Measurements from ENCODE around the gene KRCC1. TPM values are rescaled to one million over a fixed set of nuclear protein-coding genes. Genes with fewer than 3 reads are reported as not detected.
A peak's percentile ranks its signal among the peaks of the same experiment; 100 is the strongest.

The KRCC1 gene
- total RNA-seq, 2 donors from 2014 or later, result 11.7 to 20.3 TPM

- Histone ChIP-seq H3K9me3 (ENCODE audit: control insufficient read depth, low read length) (no peaks in the 10 kb centered on the region), H3K4me1 (ENCODE audit: control insufficient read depth, insufficient read depth, low read length) (no peaks in the 10 kb centered on the region), H3K27me3 (ENCODE audit: control insufficient read depth, insufficient read depth, low read length, poor library complexity, severe bottlenecking) (no peaks in the 10 kb centered on the region), H3K4me3 (ENCODE audit: low read length) (no peak overlapping the region), H3K27ac (ENCODE audit: low read depth, low read length) (no peak overlapping the region), H3K9ac (ENCODE audit: extremely low read depth, low read length, poor library complexity, severe bottlenecking) (no peak overlapping the region), H3K36me3 (ENCODE audit: control insufficient read depth, insufficient read depth, low read length) (no peaks in the 10 kb centered on the region)
- Mint-ChIP-seq H3K27me3 (ENCODE audit: insufficient read depth) (peaks cover 10% of the 10 kb centered on the region), H3K36me3 (ENCODE audit: low read depth) (no peaks in the 10 kb centered on the region), H3K4me1 (peaks cover 10% of the 10 kb centered on the region), H3K27ac (no peak overlapping the region), H3K4me3 (no peak overlapping the region), H3K9me3 (no peaks in the 10 kb centered on the region)
- DNase-seq, result no peak
- TF ChIP-seq, protein P1, sequence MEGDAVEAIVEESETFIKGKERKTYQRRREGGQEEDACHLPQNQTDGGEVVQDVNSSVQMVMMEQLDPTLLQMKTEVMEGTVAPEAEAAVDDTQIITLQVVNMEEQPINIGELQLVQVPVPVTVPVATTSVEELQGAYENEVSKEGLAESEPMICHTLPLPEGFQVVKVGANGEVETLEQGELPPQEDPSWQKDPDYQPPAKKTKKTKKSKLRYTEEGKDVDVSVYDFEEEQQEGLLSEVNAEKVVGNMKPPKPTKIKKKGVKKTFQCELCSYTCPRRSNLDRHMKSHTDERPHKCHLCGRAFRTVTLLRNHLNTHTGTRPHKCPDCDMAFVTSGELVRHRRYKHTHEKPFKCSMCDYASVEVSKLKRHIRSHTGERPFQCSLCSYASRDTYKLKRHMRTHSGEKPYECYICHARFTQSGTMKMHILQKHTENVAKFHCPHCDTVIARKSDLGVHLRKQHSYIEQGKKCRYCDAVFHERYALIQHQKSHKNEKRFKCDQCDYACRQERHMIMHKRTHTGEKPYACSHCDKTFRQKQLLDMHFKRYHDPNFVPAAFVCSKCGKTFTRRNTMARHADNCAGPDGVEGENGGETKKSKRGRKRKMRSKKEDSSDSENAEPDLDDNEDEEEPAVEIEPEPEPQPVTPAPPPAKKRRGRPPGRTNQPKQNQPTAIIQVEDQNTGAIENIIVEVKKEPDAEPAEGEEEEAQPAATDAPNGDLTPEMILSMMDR (conservative IDR thresholded peaks at IDR 0.05), result no peak
Observed at GRCh38 chr2:88098558-88098900, 42.9 kb upstream of the KRCC1 start.

GRCh38 chr2:88097891-88098557, 42.4 kb upstream of the KRCC1 start:
- Histone ChIP-seq H3K9me3 (ENCODE audit: control insufficient read depth, low read length) (no peaks in the 10 kb centered on the region), H3K4me3 (ENCODE audit: low read length) (no peak overlapping the region), H3K27ac (ENCODE audit: low read depth, low read length) (no peak overlapping the region), H3K36me3 (ENCODE audit: control insufficient read depth, insufficient read depth, low read length) (no peaks in the 10 kb centered on the region), H3K27me3 (ENCODE audit: control insufficient read depth, insufficient read depth, low read length, poor library complexity, severe bottlenecking) (peaks cover 4% of the 10 kb centered on the region), H3K9ac (ENCODE audit: extremely low read depth, low read length, poor library complexity, severe bottlenecking) (no peak overlapping the region), H3K4me1 (ENCODE audit: control insufficient read depth, insufficient read depth, low read length) (no peaks in the 10 kb centered on the region)
- H3K36me3 Mint-ChIP-seq (ENCODE audit: low read depth), result no peaks in the 10 kb centered on the region
- no peaks in the 10 kb centered on the region for H3K9me3 Mint-ChIP-seq
- peaks cover 7% of the 10 kb centered on the region for H3K27me3 Mint-ChIP-seq (ENCODE audit: insufficient read depth)
- 94 to 100% methylated on average over 3 to 4 of the region's 4 CpGs for WGBS, 2 experiments (ENCODE audit: insufficient coverage in 1 of 2, insufficient read length in 1 of 2)
- H3K4me1 Mint-ChIP-seq, result peaks cover 10% of the 10 kb centered on the region
- no peak overlapping the region for H3K27ac Mint-ChIP-seq
- no peak overlapping the region for H3K4me3 Mint-ChIP-seq
- peak; percentile 3 for DNase-seq
- TF ChIP-seq, protein P1 (conservative IDR thresholded peaks at IDR 0.05), result no peak

- Histone ChIP-seq H3K9ac (ENCODE audit: extremely low read depth, low read length, poor library complexity, severe bottlenecking) (no peak overlapping the region), H3K4me3 (ENCODE audit: low read length) (no peak overlapping the region), H3K27ac (ENCODE audit: low read depth, low read length) (no peak overlapping the region), H3K9me3 (ENCODE audit: control insufficient read depth, low read length) (no peaks in the 10 kb centered on the region), H3K36me3 (ENCODE audit: control insufficient read depth, insufficient read depth, low read length) (no peaks in the 10 kb centered on the region), H3K4me1 (ENCODE audit: control insufficient read depth, insufficient read depth, low read length) (no peaks in the 10 kb centered on the region), H3K27me3 (ENCODE audit: control insufficient read depth, insufficient read depth, low read length, poor library complexity, severe bottlenecking) (peaks cover 4% of the 10 kb centered on the region)
- H3K36me3 Mint-ChIP-seq (ENCODE audit: low read depth), result no peaks in the 10 kb centered on the region
- H3K4me1 Mint-ChIP-seq, result peaks cover 10% of the 10 kb centered on the region
- 73 to 83% methylated on average over 1 to 3 of the region's 3 CpGs for whole genome bisulfite sequencing, 2 experiments (ENCODE audit: insufficient coverage in 1 of 2, insufficient read length in 1 of 2)
- H3K9me3 Mint-ChIP-seq, result no peaks in the 10 kb centered on the region
- peaks cover 2% of the 10 kb centered on the region for H3K27me3 Mint-ChIP-seq (ENCODE audit: insufficient read depth)
- no peak overlapping the region for H3K4me3 Mint-ChIP-seq
- no peak overlapping the region for H3K27ac Mint-ChIP-seq
- peak; percentile 45 for DNase-seq
- TF ChIP-seq, protein P1 (conservative IDR thresholded peaks at IDR 0.05), result no peak
Observed at GRCh38 chr2:88097192-88097591, 41.6 kb upstream of the KRCC1 start.

All from endodermal cell (in vitro differentiated cells).